ENCODE results near the gene MED25. TPM values are rescaled to one million over a fixed set of nuclear protein-coding genes. Genes with fewer than 3 reads are reported as not detected.

MED25 gene
- total and polyA plus RNA-seq, 9 of the 15 experiments (the other 6 are each of a cell fraction or from before 2014, with no cell fraction given) = 4.1 to 93.9 (median 19.3) TPM

DNA sequence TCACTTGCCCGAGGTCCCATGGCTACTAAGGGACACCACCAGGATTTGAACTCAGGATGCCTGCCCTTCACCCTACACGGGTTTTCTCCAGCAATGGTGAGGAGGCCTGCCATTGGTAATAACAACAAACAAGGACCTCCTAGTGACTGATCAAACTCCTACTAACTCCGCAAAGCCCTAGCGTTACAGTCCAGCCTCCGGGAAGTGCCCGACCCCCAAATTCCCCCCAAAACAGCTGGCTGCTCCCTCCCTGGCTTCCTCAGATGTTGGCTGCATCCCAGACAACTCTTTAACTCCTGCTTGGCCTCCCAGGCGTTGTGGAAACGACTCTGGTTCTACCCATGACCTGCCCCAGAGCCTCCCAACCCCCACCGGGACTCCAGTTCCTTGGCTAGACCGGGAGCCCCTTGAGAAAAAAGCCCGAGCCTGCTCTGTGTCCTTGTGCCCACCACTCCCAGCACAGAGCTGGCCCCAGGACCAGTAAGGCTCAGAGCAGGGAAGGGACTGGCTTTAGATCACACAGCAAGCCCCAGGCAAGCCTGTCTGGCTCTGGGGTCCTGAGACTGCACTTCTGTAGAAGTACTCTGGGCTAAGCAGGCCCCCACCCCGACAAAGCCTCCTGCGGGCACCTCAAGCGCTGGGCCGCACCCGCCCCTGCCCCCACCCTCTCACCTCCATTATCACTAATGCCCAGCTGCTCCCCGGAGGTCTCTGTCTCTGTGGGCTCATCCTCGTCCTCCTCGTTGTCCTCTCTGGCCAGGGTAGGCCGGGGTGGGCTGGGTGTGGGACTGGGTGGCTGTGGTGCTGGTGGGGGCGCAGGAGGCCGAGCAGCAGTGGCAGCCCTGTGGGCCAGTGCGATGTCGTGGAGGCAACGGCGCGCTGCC is 54.4 kb downstream of the MED25 start (continued):
- no peak for TF ChIP-seq KAT2B (IDR thresholded peaks at IDR 0.05; ENCODE audit: low read depth, low read length)
- TF ChIP-seq, protein P1, sequence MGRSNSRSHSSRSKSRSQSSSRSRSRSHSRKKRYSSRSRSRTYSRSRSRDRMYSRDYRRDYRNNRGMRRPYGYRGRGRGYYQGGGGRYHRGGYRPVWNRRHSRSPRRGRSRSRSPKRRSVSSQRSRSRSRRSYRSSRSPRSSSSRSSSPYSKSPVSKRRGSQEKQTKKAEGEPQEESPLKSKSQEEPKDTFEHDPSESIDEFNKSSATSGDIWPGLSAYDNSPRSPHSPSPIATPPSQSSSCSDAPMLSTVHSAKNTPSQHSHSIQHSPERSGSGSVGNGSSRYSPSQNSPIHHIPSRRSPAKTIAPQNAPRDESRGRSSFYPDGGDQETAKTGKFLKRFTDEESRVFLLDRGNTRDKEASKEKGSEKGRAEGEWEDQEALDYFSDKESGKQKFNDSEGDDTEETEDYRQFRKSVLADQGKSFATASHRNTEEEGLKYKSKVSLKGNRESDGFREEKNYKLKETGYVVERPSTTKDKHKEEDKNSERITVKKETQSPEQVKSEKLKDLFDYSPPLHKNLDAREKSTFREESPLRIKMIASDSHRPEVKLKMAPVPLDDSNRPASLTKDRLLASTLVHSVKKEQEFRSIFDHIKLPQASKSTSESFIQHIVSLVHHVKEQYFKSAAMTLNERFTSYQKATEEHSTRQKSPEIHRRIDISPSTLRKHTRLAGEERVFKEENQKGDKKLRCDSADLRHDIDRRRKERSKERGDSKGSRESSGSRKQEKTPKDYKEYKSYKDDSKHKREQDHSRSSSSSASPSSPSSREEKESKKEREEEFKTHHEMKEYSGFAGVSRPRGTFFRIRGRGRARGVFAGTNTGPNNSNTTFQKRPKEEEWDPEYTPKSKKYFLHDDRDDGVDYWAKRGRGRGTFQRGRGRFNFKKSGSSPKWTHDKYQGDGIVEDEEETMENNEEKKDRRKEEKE (IDR thresholded peaks at IDR 0.05; ENCODE audit: borderline replicate concordance in 1 of 2, control insufficient read depth in 1 of 2, low read depth in 2 of 2, low read length in 1 of 2) = no peak
- TF ChIP-seq CHCHD3 (CRISPR knock-in tag; IDR thresholded peaks at IDR 0.05) = no peak
- TF ChIP-seq, protein P2, sequence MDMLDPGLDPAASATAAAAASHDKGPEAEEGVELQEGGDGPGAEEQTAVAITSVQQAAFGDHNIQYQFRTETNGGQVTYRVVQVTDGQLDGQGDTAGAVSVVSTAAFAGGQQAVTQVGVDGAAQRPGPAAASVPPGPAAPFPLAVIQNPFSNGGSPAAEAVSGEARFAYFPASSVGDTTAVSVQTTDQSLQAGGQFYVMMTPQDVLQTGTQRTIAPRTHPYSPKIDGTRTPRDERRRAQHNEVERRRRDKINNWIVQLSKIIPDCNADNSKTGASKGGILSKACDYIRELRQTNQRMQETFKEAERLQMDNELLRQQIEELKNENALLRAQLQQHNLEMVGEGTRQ (CRISPR knock-in tag; IDR thresholded peaks at IDR 0.05) = no peak
- no peak for TF ChIP-seq ETV1 (tag; conservative IDR thresholded peaks at IDR 0.05; ENCODE audit: low read depth)
- no peak for TF ChIP-seq KDM4B (IDR thresholded peaks at IDR 0.05; ENCODE audit: borderline replicate concordance in 2 of 2, low read depth in 1 of 2)
- no peak for TF ChIP-seq DACH1 (IDR thresholded peaks at IDR 0.05; ENCODE audit: partially characterized antibody)
- no peak for TF ChIP-seq ZNF324 (CRISPR knock-in tag; IDR thresholded peaks at IDR 0.05)

Measured in K562 (cell line).